Lower leg skin (tissue), 3 donors: ENCODE results near the gene KCNJ6.

Source experiments
- CTCF ChIP-seq, 3 donors: fragments of 450-650 bp; IDR thresholded peaks; one replicate each; pipeline ENCODE4 v1.5.1; 2016; ENCODE audit warnings: antibody characterized with exemption in 3 of 3, mild to moderate bottlenecking in 3 of 3, moderate library complexity in 2 of 3
- POLR2A ChIP-seq, 2 donors: fragments of 450-650 bp; IDR thresholded peaks; one replicate each; pipeline ENCODE4 v1.6.1; 2016 to 2017; ENCODE audit warnings: antibody characterized with exemption in 2 of 2, mild to moderate bottlenecking in 1 of 2, moderate library complexity in 1 of 2

DNA sequence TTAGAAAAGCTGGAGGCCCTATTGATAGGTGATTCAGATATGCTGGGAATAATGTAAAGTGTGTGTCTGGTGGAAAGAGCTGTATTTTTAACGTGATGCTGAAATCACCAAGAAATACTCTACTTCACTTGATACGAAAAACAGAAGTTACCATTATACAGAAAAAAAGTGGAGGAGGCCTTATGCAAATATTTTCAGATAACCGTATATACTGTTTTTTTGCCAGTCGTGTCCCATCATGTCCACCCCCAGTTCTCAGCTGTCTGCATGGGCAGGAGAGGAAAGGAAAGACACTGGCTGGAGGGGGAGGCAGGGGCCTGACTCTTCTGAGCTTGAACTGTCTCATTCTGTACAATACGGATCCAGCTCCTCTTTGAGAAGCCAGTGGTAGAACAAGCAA is 51.1 kb downstream of the KCNJ6 start:
- TF ChIP-seq CTCF (IDR thresholded peaks at IDR 0.05) (no peak), POLR2A (IDR thresholded peaks at IDR 0.05) (no peak)
